ENCODE results near the gene ARID3C. TPM values are rescaled to one million over a fixed set of nuclear protein-coding genes. Genes with fewer than 3 reads are reported as not detected.

The ARID3C gene
- polyA plus RNA-seq, 4 donors = 0.03 to 0.04 TPM; not detected in 2

DNA sequence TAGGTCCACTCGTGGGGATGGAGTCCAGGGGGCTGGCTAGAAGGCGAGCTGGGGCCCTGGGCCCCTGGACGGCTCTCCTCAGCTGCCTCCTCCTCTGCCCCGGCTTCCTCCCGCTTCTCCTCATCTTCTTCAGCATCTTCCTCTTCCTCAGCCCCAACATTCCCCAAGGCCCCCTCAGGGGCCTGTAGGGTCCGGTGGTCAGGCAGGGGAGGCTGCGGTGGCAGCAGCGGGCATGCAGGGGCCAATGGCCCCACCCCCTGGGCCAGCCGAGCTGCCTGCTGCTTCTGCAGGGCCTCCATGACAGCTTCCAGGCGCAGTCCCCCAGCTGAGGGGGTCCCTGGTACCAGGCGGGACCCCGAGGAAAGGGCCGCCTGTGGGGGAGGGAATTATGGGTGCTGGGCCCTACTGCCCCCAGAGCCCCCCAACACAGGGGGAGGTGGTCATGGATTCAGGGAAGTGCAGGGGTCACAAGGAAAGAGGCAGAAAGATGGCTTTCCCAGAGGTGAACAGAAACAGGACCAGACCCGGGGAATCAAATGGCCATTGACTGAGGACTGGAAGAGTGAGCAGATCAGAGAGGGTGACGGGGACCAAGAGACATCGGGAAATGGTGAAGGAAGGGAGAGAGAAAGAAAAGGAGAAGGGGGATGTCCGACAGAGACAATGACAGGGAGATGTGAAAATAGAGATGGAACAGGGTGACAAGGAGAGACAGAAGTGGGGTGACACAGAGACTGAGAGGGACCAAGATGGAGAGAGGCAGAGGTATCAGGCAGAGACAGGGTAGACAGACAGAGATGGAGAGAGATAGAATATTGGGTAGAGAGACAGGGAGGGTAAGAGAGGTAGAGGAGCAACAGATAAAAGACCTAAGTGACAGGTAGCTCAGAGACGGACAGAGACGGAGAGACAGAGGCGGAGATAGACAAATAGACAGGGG, 880 bp downstream of the ARID3C start:
- Histone ChIP-seq H3K4me3 (ENCODE audit: low read depth in 1 of 3, low read length in 3 of 3) (peak overlapping the region in 1 of 3 donors; percentile 49), H3K4me1 (ENCODE audit: control insufficient read depth in 3 of 3, insufficient read depth in 2 of 3, low read depth in 1 of 3, low read length in 2 of 3) (peaks cover 0 to 24% (median 2%) of the 10 kb centered on the region in 3 donors), H3K27ac (ENCODE audit: low read depth in 1 of 3, low read length in 2 of 3) (no peak overlapping the region), H3K36me3 (ENCODE audit: control insufficient read depth in 3 of 3, insufficient read depth in 2 of 3, low read depth in 1 of 3, low read length in 3 of 3) (no peaks in the 10 kb centered on the region), H3K27me3 (ENCODE audit: control insufficient read depth in 3 of 3, insufficient read depth in 3 of 3, low read length in 3 of 3) (peaks cover 0 to 79% (median 44%) of the 10 kb centered on the region in 3 donors), H3K9me3 (ENCODE audit: control insufficient read depth in 2 of 2, insufficient read depth in 1 of 2, low read depth in 1 of 2, low read length in 1 of 2) (no peaks in the 10 kb centered on the region)
- no peak for FAIRE-seq
- DNase-seq = no peak
- WGBS, 3 donors = 33 to 39% (median 38%) methylated on average over 20 of the region's 20 CpGs

DNA sequence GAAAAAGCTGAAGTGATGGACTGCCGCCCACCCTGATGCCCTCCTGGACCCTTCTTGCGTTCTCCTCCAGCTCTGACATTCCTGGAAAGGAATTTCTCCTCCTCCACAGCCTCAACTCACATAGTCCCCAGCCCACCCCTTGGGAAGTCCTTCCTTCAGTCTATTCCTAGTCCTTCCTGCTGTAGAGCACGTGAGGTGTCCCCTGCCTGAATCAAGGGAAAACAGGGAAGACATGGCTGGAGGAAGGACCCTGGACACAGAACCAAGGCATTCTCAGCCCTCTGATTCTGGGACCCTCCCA, 3.7 kb downstream of the ARID3C start:
- no peak for FAIRE-seq

DNA sequence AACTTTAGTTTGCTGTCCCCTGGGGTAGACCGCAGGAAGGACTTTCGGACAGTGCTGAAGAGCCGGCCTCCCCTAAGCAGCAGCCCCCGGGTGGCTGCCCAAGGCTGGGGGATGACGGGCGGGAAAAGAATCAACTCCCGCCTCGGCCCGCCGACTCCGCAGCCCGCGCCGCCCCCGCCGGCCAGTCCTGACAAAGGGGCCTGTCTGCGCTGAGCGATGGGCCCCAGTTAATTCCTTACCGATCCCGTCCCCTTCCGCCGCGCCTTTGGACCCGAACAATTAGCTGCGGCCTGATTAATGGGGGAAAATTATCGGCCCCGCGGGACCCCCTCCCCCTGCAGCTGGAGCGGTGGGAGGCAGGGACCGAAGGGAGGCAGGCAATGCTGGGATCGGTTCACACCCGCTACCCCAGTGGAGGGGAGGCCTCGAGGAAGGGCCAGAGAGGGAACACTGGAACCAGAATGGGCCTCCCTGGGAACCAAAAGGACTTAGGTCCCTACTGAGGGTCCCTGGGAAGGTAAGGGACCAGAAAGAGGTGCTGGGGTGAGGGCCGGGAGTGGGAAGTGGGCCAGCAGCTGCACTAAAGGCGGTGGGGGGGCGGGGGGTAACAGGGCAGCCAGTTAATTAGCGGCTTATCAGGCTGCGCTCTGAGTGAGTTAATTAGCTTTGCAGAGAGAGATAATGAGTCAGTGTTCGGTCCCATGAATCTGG, 4.2 kb downstream of the ARID3C start:
- H3K27me3 ChIP-seq (ENCODE audit: control insufficient read depth in 3 of 3, insufficient read depth in 3 of 3, low read length in 3 of 3) = peaks cover 0 to 87% (median 51%) of the 10 kb centered on the region in 3 donors
- H3K36me3 ChIP-seq (ENCODE audit: control insufficient read depth in 3 of 3, insufficient read depth in 2 of 3, low read depth in 1 of 3, low read length in 3 of 3) = no peaks in the 10 kb centered on the region
- 13 to 27% (median 16%) methylated on average over 39 of the region's 39 CpGs for WGBS, 3 donors
- H3K27ac ChIP-seq (ENCODE audit: low read depth in 1 of 3, low read length in 2 of 3) = no peak overlapping the region
- H3K9me3 ChIP-seq (ENCODE audit: control insufficient read depth in 2 of 2, insufficient read depth in 1 of 2, low read depth in 1 of 2, low read length in 1 of 2) = peaks cover 0 to 2% of the 10 kb centered on the region in 2 donors
- no peak for FAIRE-seq
- no peak overlapping the region for H3K4me3 ChIP-seq (ENCODE audit: low read depth in 1 of 3, low read length in 3 of 3)
- DNase-seq = no peak
- peaks cover 0 to 26% (median 2%) of the 10 kb centered on the region in 3 donors for H3K4me1 ChIP-seq (ENCODE audit: control insufficient read depth in 3 of 3, insufficient read depth in 2 of 3, low read depth in 1 of 3, low read length in 2 of 3)

More for the DNA sequence above, 3.7 kb downstream of the ARID3C start:
- Histone ChIP-seq H3K9me3 (ENCODE audit: control insufficient read depth in 2 of 2, insufficient read depth in 1 of 2, low read depth in 1 of 2, low read length in 1 of 2) (peaks cover 0 to 2% of the 10 kb centered on the region in 2 donors), H3K4me3 (ENCODE audit: low read depth in 1 of 3, low read length in 3 of 3) (no peak overlapping the region), H3K27me3 (ENCODE audit: control insufficient read depth in 3 of 3, insufficient read depth in 3 of 3, low read length in 3 of 3) (peaks cover 0 to 92% (median 51%) of the 10 kb centered on the region in 3 donors), H3K4me1 (ENCODE audit: control insufficient read depth in 3 of 3, insufficient read depth in 2 of 3, low read depth in 1 of 3, low read length in 2 of 3) (peaks cover 0 to 25% (median 2%) of the 10 kb centered on the region in 3 donors), H3K27ac (ENCODE audit: low read depth in 1 of 3, low read length in 2 of 3) (no peak overlapping the region), H3K36me3 (ENCODE audit: control insufficient read depth in 3 of 3, insufficient read depth in 2 of 3, low read depth in 1 of 3, low read length in 3 of 3) (no peaks in the 10 kb centered on the region)
- no peak for DNase-seq
- 40 to 59% (median 53%) methylated on average over 3 of the region's 3 CpGs for WGBS, 3 donors

DNA sequence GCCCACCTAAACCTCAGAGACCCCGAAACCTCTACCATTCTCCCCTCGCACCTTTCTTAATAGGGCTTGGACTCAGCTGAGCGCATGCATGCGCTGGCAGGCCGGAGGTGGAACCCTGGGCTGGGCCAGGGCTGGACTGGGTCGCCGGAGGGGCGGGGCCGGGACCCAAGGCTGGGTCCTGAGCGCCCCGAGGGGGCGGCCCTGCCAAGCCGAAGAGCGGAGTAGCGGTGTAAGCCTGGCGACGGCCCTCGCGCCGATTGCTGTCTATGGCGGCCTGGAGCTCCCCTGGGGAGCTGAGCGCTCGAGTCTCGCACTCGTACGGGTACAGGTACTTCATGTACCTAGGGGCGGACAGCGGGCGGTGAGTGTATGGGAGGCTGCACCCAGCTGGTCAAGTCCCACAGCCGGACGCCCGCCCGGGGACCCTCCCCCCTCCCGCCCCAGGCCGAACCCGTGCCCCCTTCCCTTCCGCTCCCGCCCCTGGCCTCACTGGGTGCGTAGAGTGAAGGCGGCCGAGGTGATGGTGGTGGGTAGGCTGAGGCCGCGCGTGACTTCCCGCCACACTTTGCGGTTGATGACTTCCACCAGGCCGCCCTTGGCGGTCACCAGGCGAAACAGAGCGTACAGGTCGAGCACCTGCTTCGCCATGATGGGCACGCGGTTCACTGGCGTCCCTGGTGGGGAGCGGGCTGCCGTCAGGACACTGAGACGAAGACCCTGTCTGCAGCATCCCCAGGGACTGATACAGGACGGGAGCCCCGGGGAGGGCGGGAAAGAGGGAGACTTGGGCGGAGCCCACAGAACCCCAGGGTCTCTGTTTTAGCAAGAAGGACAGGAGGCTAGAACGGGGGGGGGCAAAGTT, 5.3 kb downstream of the ARID3C start:
- FAIRE-seq = no peak
- Histone ChIP-seq H3K4me3 (ENCODE audit: low read depth in 1 of 3, low read length in 3 of 3) (no peak overlapping the region), H3K36me3 (ENCODE audit: control insufficient read depth in 3 of 3, insufficient read depth in 2 of 3, low read depth in 1 of 3, low read length in 3 of 3) (no peaks in the 10 kb centered on the region), H3K27me3 (ENCODE audit: control insufficient read depth in 3 of 3, insufficient read depth in 3 of 3, low read length in 3 of 3) (peaks cover 0 to 78% (median 46%) of the 10 kb centered on the region in 3 donors), H3K9me3 (ENCODE audit: control insufficient read depth in 2 of 2, insufficient read depth in 1 of 2, low read depth in 1 of 2, low read length in 1 of 2) (peaks cover 0 to 2% of the 10 kb centered on the region in 2 donors), H3K27ac (ENCODE audit: low read depth in 1 of 3, low read length in 2 of 3) (no peak overlapping the region), H3K4me1 (ENCODE audit: control insufficient read depth in 3 of 3, insufficient read depth in 2 of 3, low read depth in 1 of 3, low read length in 2 of 3) (peaks cover 0 to 30% (median 4%) of the 10 kb centered on the region in 3 donors)
- 7 to 18% (median 17%) methylated on average over 54 to 63 of the region's 63 CpGs for WGBS, 3 donors
- DNase-seq = peak in 1 of 2 donors; percentile 29

DNA sequence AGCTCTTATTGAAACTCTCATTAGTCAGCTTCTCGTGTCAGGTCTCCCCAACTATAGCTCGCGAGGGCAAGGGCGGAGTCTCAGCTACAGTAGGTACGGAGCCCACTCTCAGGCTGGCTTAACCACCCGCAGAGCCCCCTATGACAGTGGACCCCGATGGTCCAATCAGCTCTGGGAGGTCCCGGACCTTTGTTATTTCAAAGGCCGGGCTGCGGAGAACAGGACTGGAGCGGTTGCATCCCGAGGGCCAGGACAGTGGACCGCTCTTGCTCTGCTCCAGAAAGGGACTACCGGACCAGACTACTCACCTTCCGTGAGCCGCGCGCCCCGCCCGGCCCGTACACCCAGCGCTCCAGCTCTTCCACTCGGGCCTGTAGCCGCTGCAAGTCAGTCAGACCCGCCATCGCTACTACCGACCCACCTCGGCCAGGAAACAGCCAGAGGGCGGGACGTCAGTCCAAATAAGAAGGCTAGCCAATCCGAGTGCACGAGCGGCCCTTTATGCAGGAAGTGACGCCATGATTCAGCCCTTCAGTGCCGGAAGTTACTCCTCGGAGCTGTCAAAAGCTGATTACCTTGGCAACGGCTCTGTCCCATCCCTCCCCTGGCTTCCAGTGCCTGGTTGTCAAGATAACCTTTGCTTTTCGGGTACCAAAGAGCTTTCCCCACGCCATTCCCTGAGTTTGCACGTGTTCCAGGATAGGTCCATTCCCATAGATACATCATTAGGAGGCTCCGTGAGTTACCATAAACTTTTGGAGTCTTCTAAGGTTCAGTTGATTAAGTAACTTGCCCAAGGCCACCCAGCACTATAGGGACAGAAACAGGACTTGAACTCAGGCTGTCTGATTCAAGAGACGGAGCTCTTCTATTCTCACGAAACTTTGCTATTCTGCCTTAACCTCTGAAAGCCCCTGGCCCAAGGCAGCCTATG, 8.5 kb downstream of the ARID3C start, which contains the start of gene DCTN3:
DCTN3 (minus strand) TSS at position 435 of the 934 bp plus-strand sequence; CDS start at position 404, 31 bp downstream.
- Histone ChIP-seq H3K27ac (ENCODE audit: low read depth in 1 of 3, low read length in 2 of 3) (peak within 1 kb of the TSS in 2 of 3 donors; percentile 17 to 61), H3K36me3 (ENCODE audit: control insufficient read depth in 3 of 3, insufficient read depth in 2 of 3, low read depth in 1 of 3, low read length in 3 of 3) (peaks cover 6 to 24% (median 17%) of the 10 kb centered on the region in 3 donors), H3K4me3 (ENCODE audit: low read depth in 1 of 3, low read length in 3 of 3) (peak within 1 kb of the TSS; percentile 69 to 100 (median 78)), H3K4me1 (ENCODE audit: control insufficient read depth in 3 of 3, insufficient read depth in 2 of 3, low read depth in 1 of 3, low read length in 2 of 3) (peaks cover 0 to 24% (median 4%) of the 10 kb centered on the region in 3 donors), H3K27me3 (ENCODE audit: control insufficient read depth in 3 of 3, insufficient read depth in 3 of 3, low read length in 3 of 3) (peaks cover 0 to 46% (median 24%) of the 10 kb centered on the region in 3 donors), H3K9me3 (ENCODE audit: control insufficient read depth in 2 of 2, insufficient read depth in 1 of 2, low read depth in 1 of 2, low read length in 1 of 2) (peaks cover 0 to 2% of the 10 kb centered on the region in 2 donors)
- no peak for FAIRE-seq
- WGBS, 3 donors = 3 to 5% (median 4%) methylated on average over 43 of the region's 43 CpGs
- peak; percentile 95 to 96 for DNase-seq

DNA sequence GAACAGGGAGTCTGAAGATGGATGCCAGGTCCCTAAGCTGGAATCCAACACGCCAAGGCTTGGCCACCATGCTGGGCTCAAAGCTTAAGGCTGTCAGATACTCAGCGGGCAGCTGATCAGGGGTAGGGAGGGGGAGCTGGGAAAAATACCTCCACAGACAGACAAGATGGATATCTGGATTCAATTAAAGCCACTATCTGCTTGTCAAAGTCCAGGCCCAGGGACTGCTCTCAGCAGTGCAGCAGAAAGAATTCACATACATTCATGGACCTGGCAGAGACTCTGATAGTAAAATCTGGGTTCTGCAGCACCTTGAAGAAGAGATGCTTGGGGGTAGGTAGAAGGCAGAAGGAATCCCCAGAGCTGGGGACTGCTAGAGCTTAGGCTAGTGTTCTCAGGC, 13.7 kb downstream of the ARID3C start:
- H3K4me3 ChIP-seq (ENCODE audit: low read depth in 1 of 3, low read length in 3 of 3) = no peak overlapping the region
- FAIRE-seq = no peak
- peaks cover 8 to 48% (median 17%) of the 10 kb centered on the region in 3 donors for H3K36me3 ChIP-seq (ENCODE audit: control insufficient read depth in 3 of 3, insufficient read depth in 2 of 3, low read depth in 1 of 3, low read length in 3 of 3)
- H3K4me1 ChIP-seq (ENCODE audit: control insufficient read depth in 3 of 3, insufficient read depth in 2 of 3, low read depth in 1 of 3, low read length in 2 of 3) = peaks cover 0 to 28% (median 10%) of the 10 kb centered on the region in 3 donors
- WGBS, 3 donors = 95% methylated on average over 2 of the region's 2 CpGs
- H3K27me3 ChIP-seq (ENCODE audit: control insufficient read depth in 3 of 3, insufficient read depth in 3 of 3, low read length in 3 of 3) = no peaks in the 10 kb centered on the region
- H3K27ac ChIP-seq (ENCODE audit: low read depth in 1 of 3, low read length in 2 of 3) = no peak overlapping the region
- H3K9me3 ChIP-seq (ENCODE audit: control insufficient read depth in 2 of 2, insufficient read depth in 1 of 2, low read depth in 1 of 2, low read length in 1 of 2) = no peaks in the 10 kb centered on the region
- DNase-seq = no peak

- peak; percentile 82 to 86 for DNase-seq
- H3K27me3 ChIP-seq (ENCODE audit: control insufficient read depth in 3 of 3, insufficient read depth in 3 of 3, low read length in 3 of 3) = no peaks in the 10 kb centered on the region
- 1 to 2% (median 1%) methylated on average over 15 of the region's 15 CpGs for WGBS, 3 donors
- no peak for FAIRE-seq
- no peak overlapping the region for H3K27ac ChIP-seq (ENCODE audit: low read depth in 1 of 3, low read length in 2 of 3)
- no peaks in the 10 kb centered on the region for H3K9me3 ChIP-seq (ENCODE audit: control insufficient read depth in 2 of 2, insufficient read depth in 1 of 2, low read depth in 1 of 2, low read length in 1 of 2)
- peaks cover 0 to 22% (median 6%) of the 10 kb centered on the region in 3 donors for H3K4me1 ChIP-seq (ENCODE audit: control insufficient read depth in 3 of 3, insufficient read depth in 2 of 3, low read depth in 1 of 3, low read length in 2 of 3)
- H3K36me3 ChIP-seq (ENCODE audit: control insufficient read depth in 3 of 3, insufficient read depth in 2 of 3, low read depth in 1 of 3, low read length in 3 of 3) = peaks cover 8 to 46% (median 11%) of the 10 kb centered on the region in 3 donors
- H3K4me3 ChIP-seq (ENCODE audit: low read depth in 1 of 3, low read length in 3 of 3) = peak overlapping the region; percentile 40 to 86 (median 75)
Observed at GRCh38 chr9:34612788-34613390, 16.0 kb downstream of the ARID3C start.
